Liver (tissue), 9 donors: Measurements from ENCODE around the gene CDH26. TPM values are rescaled to one million over a fixed set of nuclear protein-coding genes. Genes with fewer than 3 reads are reported as not detected.

Experiments used
- DNase-seq: peaks from one replicate; pipeline ENCODE4 v3.0.0-alpha.2; 2017; ENCODE audit warnings: low spot score
- H3K27ac ChIP-seq, 2 donors: one replicate each; pipeline ENCODE4 v1.7.0; 2013; ENCODE audit warnings: inconsistent platforms in 2 of 2, low read length in 2 of 2, control low read depth in 1 of 2, low read depth in 1 of 2, mild to moderate bottlenecking in 1 of 2
- H3K27me3 ChIP-seq, 4 donors: one replicate each; pipeline versions ENCODE4 v1.6.1 to v1.7.0; 2013; ENCODE audit warnings: low read length in 3 of 4, inconsistent platforms in 1 of 4, mild to moderate bottlenecking in 1 of 4, moderate library complexity in 1 of 4; ENCODE audit not compliant: control insufficient read depth in 4 of 4, insufficient read depth in 4 of 4
- H3K36me3 ChIP-seq, 4 donors: one replicate each; pipeline versions ENCODE4 v1.6.1 to v1.7.0; 2013; ENCODE audit warnings: low read length in 3 of 4, mild to moderate bottlenecking in 3 of 4, low read depth in 1 of 4, moderate library complexity in 1 of 4; ENCODE audit not compliant: control insufficient read depth in 4 of 4, insufficient read depth in 3 of 4
- H3K4me1 ChIP-seq, 4 donors: one replicate each; pipeline versions ENCODE4 v1.6.1 to v1.7.0; 2013; ENCODE audit warnings: low read length in 3 of 4, mild to moderate bottlenecking in 3 of 4, moderate library complexity in 1 of 4; ENCODE audit not compliant: control insufficient read depth in 4 of 4, insufficient read depth in 4 of 4
- H3K4me3 ChIP-seq, 3 donors: one replicate each; pipeline versions ENCODE4 v1.6.1 to v1.7.0; 2013; ENCODE audit warnings: low read length in 3 of 3, control low read depth in 1 of 3, low read depth in 1 of 3, mild to moderate bottlenecking in 1 of 3
- H3K9ac ChIP-seq, 2 donors: one replicate each; pipeline ENCODE4 v1.7.0; 2013; ENCODE audit warnings: low read length in 2 of 2, mild to moderate bottlenecking in 2 of 2, moderate library complexity in 2 of 2, control low read depth in 1 of 2, low read depth in 1 of 2
- H3K9me3 ChIP-seq, 4 donors: one replicate each; pipeline versions ENCODE4 v1.6.1 to v1.7.0; 2013; ENCODE audit warnings: low read length in 3 of 4; ENCODE audit not compliant: control insufficient read depth in 4 of 4
- ATF3 ChIP-seq: IDR thresholded peaks from 2 replicates; pipeline ENCODE4 v1.6.1; 2016; ENCODE audit warnings: antibody characterized with exemption
- CTCF ChIP-seq: fragments of 150-350 bp; IDR thresholded peaks from 2 replicates; pipeline ENCODE4 v1.5.1; 2017; ENCODE audit warnings: improper control_type of control experiment, low read depth, low read length; ENCODE audit not compliant: missing input control
- EGR1 ChIP-seq, 2 donors: IDR thresholded peaks; 2 replicates each; pipeline ENCODE4 v1.6.1; 2016 to 2018; ENCODE audit warnings: antibody characterized with exemption in 2 of 2, low read depth in 2 of 2
- FOXA1 ChIP-seq: IDR thresholded peaks from 2 replicates; pipeline ENCODE4 v1.6.1; 2016; ENCODE audit warnings: antibody characterized with exemption
- FOXA2 ChIP-seq: IDR thresholded peaks from 2 replicates; pipeline ENCODE4 v1.6.1; 2016; ENCODE audit warnings: antibody characterized with exemption
- GABPA ChIP-seq, 2 donors: IDR thresholded peaks in 1 of 2; conservative IDR thresholded peaks in 1 of 2; 2 replicates each; pipeline ENCODE4 v1.6.1; 2016; ENCODE audit warnings: antibody characterized with exemption in 2 of 2, mild to moderate bottlenecking in 1 of 2, moderate library complexity in 1 of 2
- HNF4A ChIP-seq, 2 donors: conservative IDR thresholded peaks; 2 replicates each; pipeline ENCODE4 v1.6.1; 2016; ENCODE audit warnings: antibody characterized with exemption in 2 of 2, mild to moderate bottlenecking in 2 of 2
- HNF4G ChIP-seq: IDR thresholded peaks from 2 replicates; pipeline ENCODE4 v1.6.1; 2016; ENCODE audit warnings: antibody characterized with exemption
- JUND ChIP-seq, 2 donors: IDR thresholded peaks; 2 replicates each; pipeline ENCODE4 v1.6.1; 2016; ENCODE audit warnings: antibody characterized with exemption in 2 of 2
- MAX ChIP-seq: IDR thresholded peaks from 2 replicates; pipeline ENCODE4 v1.6.1; 2016; ENCODE audit warnings: antibody characterized with exemption
- NR2F2 ChIP-seq: IDR thresholded peaks from 2 replicates; pipeline ENCODE4 v1.6.1; 2016; ENCODE audit warnings: antibody characterized with exemption
- RAD21 ChIP-seq, 2 donors: IDR thresholded peaks; 2 replicates each; pipeline ENCODE4 v1.6.1; 2016; ENCODE audit warnings: antibody characterized with exemption in 2 of 2, mild to moderate bottlenecking in 2 of 2
- REST ChIP-seq: IDR thresholded peaks from 2 replicates; pipeline ENCODE4 v1.6.1; 2016; ENCODE audit warnings: antibody characterized with exemption, mild to moderate bottlenecking
- RXRA ChIP-seq, 2 donors: IDR thresholded peaks; 2 replicates each; pipeline ENCODE4 v1.6.1; 2017 to 2018; ENCODE audit warnings: antibody characterized with exemption in 2 of 2, mild to moderate bottlenecking in 1 of 2
- SP1 ChIP-seq: IDR thresholded peaks from 2 replicates; pipeline ENCODE4 v1.6.1; 2018; ENCODE audit warnings: antibody characterized with exemption, mild to moderate bottlenecking
- TAF1 ChIP-seq: conservative IDR thresholded peaks from 2 replicates; pipeline ENCODE4 v1.6.1; 2016; ENCODE audit warnings: antibody characterized with exemption, mild to moderate bottlenecking
- YY1 ChIP-seq: IDR thresholded peaks from 2 replicates; pipeline ENCODE4 v1.6.1; 2016; ENCODE audit warnings: antibody characterized with exemption, mild to moderate bottlenecking
- WGBS: extraction: QIAGEN DNeasy Blood & Tissue Kit; methylation state at CpG from one replicate; pipeline ENCODE4 v1.1.7; 2013; 5-methylcytosine and 5-hydroxymethylcytosine counted together
- polyA plus RNA-seq, 2 donors: library from polyadenylated mRNA; stranded (reverse) in 1 of 2; unstranded in 1 of 2; fragments of 200-250 nt in 1 of 2; fragments of >200 nt in 1 of 2; fragmentation: Nextera tagmentation in 1 of 2; extraction: Ambion mirVana in 1 of 2; gene quantifications; one replicate each; pipeline versions ENCODE4 v1.2.1 to v1.2.3, GENCODE V29; 2013 to 2015
- total RNA-seq, 2 donors: library from RNA; depleted of rRNA; stranded (reverse); fragments of >200 nt; gene quantifications; one replicate each; pipeline ENCODE4 v1.2.3, GENCODE V29; 2014
- TF ChIP-seq, protein P1 (sequence below): IDR thresholded peaks from 2 replicates; pipeline ENCODE4 v1.6.1; 2016; ENCODE audit warnings: antibody characterized with exemption
- donor health status: healthy.
- donor health status: healthy.
- donor health status: healthy.
- donor health status: healthy.
- donor health status: healthy.

The CDH26 gene
- total and polyA plus RNA-seq, 4 donors: 0.03 to 0.70 (median 0.43) TPM

- Histone ChIP-seq H3K36me3 (no peaks in the 10 kb centered on the region), H3K9me3 (peaks cover 0 to 3% (median 0%) of the 10 kb centered on the region in 4 donors), H3K4me1 (no peaks in the 10 kb centered on the region), H3K27me3 (no peaks in the 10 kb centered on the region), H3K9ac (no peak overlapping the region), H3K27ac (no peak overlapping the region), H3K4me3 (no peak overlapping the region)
- DNase-seq: no peak
- WGBS: 96% methylated on average over 5 of the region's 5 CpGs
- TF ChIP-seq SP1 (no peak), HNF4G (no peak), FOXA1 (no peak), YY1 (no peak), NR2F2 (no peak)
Observed at GRCh38 chr20:60020251-60020650, 62.0 kb downstream of the CDH26 start.

DNA sequence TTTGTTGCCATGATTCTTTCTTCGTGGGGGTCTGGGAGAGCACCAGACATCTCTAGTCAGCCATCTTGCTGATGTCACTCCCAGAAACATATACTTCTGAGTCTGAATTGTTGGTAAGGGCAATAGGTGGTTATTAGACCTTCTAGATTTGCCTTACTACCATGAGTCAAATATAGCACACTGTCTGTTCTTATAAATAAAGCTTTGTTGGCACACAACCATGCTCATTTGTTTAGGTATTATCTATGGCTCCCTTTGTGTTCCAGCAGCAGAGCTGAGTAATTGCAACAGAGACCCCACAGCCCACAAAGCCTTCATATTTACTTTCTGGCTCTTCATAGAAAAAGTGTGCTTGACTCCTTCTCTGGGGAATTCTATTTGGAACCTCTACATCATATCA, 62.9 kb downstream of the CDH26 start:
- Histone ChIP-seq H3K9me3 (no peaks in the 10 kb centered on the region), H3K27me3 (no peaks in the 10 kb centered on the region), H3K4me3 (no peak overlapping the region), H3K36me3 (no peaks in the 10 kb centered on the region), H3K4me1 (no peaks in the 10 kb centered on the region), H3K9ac (no peak overlapping the region), H3K27ac (no peak overlapping the region)
- no peak for TF ChIP-seq MAX
- 80% methylated on average over 1 of the region's 1 CpG for WGBS
- DNase-seq: no peak

DNA sequence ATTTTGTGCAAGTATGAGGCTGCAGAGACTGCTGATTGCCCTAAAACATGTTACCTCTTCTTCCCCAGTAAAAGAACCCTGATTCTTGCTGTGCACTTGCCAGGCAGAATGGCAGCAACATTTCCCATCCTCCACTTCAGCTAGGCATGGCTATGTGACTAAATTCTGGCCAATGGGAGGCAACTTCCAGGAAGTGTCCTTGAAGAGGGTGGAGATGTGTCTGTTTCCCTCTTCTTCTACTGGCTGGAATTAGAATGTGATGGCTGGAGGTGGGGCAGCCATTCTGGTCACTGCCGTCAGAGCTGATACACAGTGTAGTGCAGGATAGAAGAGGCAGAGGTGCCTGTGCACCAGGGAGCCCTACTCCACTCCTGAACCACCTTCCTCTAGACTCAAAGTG, 64.6 kb downstream of the CDH26 start:
- H3K9ac ChIP-seq: no peak overlapping the region

More for the DNA sequence above, 64.6 kb downstream of the CDH26 start:
- Histone ChIP-seq H3K9me3 (peaks cover 0 to 2% (median 0%) of the 10 kb centered on the region in 4 donors), H3K27ac (no peak overlapping the region), H3K27me3 (no peaks in the 10 kb centered on the region), H3K36me3 (no peaks in the 10 kb centered on the region), H3K4me1 (no peaks in the 10 kb centered on the region), H3K4me3 (no peak overlapping the region)
- DNase-seq: no peak
- 95% methylated on average over 1 of the region's 1 CpG for WGBS
- TF ChIP-seq FOXA2 (no peak), REST (no peak), EGR1 (IDR thresholded peaks at IDR 0.05; ENCODE audit: low read depth in 2 of 2) (no peak), YY1 (no peak), GABPA (IDR thresholded peaks at IDR 0.05 in 1 of 2, conservative IDR thresholded peaks at IDR 0.05 in 1 of 2) (no peak), RXRA (IDR thresholded peaks at IDR 0.05) (no peak), TAF1 (no peak), SP1 (no peak), CTCF (no peak), FOXA1 (no peak), JUND (IDR thresholded peaks at IDR 0.05) (no peak), HNF4G (no peak), HNF4A (conservative IDR thresholded peaks at IDR 0.05) (no peak), RAD21 (IDR thresholded peaks at IDR 0.05) (no peak), MAX (no peak), ATF3 (no peak), NR2F2 (no peak)
- TF ChIP-seq, protein P1, sequence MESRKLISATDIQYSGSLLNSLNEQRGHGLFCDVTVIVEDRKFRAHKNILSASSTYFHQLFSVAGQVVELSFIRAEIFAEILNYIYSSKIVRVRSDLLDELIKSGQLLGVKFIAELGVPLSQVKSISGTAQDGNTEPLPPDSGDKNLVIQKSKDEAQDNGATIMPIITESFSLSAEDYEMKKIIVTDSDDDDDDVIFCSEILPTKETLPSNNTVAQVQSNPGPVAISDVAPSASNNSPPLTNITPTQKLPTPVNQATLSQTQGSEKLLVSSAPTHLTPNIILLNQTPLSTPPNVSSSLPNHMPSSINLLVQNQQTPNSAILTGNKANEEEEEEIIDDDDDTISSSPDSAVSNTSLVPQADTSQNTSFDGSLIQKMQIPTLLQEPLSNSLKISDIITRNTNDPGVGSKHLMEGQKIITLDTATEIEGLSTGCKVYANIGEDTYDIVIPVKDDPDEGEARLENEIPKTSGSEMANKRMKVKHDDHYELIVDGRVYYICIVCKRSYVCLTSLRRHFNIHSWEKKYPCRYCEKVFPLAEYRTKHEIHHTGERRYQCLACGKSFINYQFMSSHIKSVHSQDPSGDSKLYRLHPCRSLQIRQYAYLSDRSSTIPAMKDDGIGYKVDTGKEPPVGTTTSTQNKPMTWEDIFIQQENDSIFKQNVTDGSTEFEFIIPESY: no peak
